Stimulated activated CD8-positive, alpha-beta memory T cell treated with anti-CD3 and anti-CD28 coated beads, Interleukin-12 subunit alpha, Interleukin-12 subunit beta, amount 100 ng/mL, for 24 hours (primary cell): ENCODE data around the gene BMI1.
"Not testable (repeated sequence)": the region's sequence is repeated elsewhere in the genome, so short reads cannot be mapped to it uniquely, and the experiment has no call there.

Experiments used
- DNase-seq: peaks from one replicate; pipeline ENCODE4 v3.0.0-alpha.2; 2020; ENCODE audit errors: extremely low read depth

The BMI1 gene

DNA sequence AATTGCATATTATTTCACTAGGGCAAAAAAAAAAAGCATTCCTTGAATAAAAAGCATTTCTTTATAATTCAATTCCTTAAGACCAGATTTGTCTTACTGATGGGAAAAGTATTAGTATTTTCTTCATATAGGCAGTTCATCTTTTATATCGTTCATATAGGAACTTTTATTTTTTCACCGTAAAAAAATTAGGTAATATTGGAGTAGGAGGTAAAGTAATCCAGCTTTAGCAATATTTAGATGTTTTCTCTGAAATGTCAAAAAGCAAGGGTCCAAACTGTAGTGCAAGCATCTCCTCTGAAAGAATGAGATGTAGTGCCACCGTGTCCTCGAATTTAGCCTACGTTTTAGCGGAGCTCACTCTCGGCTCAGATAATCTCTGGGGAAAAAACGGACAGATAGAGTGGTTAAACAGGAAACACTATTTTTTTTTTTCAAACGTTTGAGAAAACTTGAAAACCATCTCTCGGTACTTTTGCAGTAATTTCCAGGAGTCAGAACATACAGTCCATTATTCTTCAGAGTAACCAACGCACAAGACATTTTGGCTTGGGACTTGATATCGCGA, 18.9 kb downstream of the BMI1 start:
- no peak for DNase-seq

DNA sequence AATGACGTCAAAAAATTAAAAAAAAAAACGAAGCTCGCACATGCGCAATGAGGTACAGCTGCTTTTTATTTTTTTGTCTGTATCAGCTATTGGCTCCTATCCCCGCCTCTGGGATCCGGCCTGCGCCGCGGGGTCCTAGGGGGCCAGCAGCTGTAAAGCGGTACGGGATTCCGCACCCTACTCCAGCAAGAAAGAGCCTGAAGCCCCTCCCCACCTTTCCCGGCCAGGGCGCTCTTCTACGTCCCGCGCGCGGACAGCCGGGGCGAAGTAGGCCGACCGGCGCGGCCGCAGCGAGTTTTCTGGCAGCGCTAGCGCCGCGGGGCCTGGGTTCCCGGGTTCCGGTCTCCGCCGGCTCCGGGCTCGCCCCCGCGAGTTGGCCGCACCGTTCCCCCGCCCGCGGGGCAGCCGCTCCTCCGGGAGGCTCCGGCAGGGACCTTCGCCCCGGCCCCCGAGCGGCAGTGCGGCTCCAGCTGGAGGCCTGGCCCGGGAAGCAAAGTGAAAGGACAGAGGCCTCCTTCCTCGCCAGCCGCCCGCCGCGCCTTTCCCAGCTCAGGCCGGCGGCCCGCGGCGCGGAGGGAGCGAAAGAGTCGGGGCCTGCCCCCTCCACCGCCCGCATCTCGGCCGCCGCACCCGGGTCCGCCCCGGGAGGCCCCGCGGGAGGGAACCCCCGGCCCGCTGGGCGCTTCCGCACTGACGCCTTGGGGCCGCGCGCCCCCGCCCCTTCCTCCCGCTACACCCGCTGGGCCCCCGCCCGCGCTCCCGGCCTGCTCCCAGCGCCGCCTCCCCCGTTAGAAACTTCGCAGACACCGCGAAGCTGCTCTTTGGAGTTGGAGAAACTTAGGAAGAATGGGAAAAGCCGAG, 19.7 kb downstream of the BMI1 start:
- no peak for DNase-seq

DNA sequence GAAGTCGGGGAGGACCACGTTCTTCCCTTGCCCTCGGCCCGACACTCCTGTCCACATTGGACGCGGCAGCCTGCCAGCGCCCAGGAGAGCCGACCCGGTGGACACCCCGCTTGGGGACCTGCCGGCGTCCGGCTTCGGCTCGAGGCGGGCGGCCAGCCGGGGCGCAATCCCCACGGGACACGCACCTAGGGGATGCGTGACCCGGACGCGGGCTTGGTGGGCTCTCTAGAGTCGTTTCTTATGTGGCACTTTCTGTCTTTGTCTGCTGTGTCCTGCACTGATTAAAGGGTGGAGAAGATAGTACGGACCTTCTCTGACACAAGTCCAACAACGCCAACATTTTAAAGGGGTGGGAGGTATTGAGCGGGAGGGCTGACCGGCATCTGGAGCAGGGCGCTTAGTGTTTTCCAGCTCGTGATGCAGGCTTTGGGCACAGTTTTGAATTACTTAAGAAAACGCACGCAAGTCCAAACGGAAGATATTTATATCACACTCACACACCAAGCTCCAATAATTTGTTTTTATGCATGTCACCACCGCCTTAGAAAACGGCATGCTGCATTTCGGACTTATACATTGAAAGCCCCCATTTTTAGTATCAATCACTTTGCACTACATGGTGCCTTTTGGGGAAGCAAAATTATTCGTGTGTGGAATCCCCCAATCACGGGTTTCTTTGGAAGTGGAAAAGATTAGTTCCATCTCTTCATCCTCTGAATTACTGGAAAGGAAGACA, 20.5 kb downstream of the BMI1 start:
- DNase-seq: no peak

DNA sequence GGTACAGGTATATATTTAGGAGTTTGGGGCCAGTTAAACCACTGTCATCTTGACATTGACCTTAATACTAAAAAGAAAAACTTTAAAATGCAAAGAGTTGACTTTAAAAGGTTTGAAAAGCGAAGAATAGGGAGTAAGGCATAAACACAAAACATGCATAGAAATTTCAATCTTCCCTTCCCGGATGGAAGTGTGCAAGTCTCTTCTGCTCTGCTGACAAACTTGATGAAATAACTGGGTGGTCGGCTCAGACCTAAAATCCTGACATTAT, 21.0 kb downstream of the BMI1 start:
- DNase-seq: no peak

DNA sequence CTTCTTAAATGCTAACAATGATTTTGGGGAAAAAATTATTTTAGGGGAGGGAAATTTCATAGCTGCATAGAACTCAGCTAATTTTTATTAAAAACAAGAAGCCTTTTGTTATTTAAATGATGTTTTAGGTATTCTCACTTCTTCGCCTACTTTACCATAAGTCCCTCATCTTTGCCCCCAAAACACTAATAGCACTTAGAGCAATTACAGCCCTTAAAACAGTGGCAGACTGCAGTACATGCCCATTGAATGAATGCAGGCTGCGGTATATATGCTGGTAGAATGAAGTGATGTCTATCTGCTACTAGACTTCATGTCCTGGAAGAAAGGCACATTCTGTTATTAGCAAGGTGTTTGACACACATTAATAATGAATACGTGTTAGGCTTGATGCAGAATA, 21.5 kb downstream of the BMI1 start:
- no peak for DNase-seq

DNA sequence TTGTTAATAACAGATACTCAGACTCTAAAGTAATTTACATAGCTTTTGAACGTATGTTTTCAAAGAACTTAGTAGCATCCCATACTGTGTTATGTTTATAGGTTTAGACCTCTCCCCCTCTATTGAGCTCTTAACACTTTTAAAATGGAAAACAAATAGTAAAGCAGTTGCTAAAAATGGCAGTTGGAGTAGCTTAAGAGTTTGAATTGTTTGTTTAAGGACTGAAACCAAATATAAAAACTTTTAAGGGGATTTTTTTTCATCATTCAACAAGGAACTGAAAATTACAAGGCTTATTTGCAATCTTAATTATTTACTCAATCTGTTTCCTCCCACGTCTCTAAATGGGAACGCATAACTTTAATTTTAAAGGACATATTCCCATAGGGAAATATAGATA, 22.8 kb downstream of the BMI1 start:
- DNase-seq: no peak

DNA sequence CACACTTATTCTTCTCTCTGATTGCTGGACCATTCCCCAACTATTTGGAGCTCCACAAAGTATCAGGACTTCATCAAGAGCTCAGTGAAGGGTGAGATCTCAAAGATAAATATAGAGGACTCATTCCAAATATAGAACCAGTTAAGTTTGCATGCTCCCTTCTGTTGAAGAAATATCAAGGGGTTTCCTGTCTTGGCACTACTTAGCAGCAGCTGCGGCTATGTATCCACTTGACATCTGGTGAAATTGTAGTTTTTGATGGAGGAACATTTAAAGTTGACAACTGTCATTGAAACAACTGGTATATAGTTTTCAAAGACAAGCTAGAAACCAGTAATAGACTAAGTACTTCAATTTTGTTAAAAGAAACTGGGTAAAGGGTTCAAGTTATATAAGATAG, 23.4 kb downstream of the BMI1 start:
- DNase-seq: no peak

DNA sequence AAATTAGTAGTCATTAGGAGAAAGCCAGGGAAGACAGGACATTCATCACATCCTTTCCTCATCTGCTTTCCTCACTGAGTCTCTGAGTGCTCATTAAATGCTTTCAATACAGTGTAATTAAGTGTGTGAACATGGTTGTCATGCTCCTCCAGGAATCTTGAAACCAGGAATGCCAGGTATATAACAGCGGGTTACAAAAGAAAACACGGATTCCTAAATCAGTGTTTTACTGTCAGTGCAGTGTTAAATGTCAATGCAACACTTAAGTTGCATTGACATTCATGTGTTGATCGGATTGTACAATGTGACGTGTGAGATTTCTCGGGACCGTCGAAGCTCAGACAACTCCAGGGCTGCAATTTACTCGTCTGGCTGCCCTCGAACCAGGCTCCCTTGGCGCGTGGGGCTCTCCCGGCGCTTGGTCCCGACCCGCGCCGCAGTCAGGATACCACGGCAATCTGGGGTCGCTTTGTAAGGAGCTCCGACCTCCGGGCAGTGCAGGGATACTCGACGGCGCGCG, 23.9 kb downstream of the BMI1 start:
- DNase-seq: no peak

DNA sequence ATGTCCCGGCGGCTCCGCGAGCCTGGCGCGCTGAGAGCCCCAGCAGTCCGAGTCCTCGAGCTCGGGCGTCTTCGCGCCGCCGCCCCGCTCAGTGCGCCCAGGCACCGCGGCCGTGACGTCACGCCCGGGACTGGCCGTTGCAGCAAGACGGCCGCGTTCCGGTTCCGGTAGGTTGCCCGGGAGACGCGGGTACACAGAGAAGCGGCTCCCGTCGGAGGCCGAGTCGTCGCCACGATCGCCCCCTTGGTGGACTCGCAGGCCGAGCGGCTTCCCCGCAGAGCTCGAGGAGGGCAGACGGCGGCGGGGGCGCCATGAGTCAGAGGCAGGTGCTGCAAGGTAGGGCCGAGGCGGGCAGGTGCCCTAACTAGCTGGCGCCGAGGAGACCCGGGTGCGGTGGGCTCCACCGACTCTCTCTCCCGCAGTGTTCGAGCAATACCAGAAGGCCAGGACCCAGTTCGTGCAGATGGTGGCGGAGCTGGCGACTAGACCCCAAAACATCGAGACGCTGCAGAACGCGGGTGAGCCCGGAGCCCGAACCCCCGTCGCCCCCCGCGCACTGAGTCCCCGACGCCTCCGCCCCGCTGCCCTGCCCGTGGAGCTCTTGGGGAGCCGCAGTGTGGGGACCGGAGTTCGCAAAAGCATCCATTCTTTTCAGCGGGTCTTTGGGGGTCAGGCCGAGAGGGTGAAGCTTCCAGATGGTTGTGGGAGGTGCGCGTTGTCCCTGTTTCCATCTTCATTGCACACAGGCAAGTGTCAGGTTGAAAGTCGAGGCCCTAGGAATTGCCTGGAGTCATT, 24.6 kb downstream of the BMI1 start, which contains the start of gene SPAG6:
SPAG6 (plus strand) TSS at position 196 of the 795 bp plus-strand sequence; CDS start at position 312, 116 bp downstream.
- no peak for DNase-seq

DNA sequence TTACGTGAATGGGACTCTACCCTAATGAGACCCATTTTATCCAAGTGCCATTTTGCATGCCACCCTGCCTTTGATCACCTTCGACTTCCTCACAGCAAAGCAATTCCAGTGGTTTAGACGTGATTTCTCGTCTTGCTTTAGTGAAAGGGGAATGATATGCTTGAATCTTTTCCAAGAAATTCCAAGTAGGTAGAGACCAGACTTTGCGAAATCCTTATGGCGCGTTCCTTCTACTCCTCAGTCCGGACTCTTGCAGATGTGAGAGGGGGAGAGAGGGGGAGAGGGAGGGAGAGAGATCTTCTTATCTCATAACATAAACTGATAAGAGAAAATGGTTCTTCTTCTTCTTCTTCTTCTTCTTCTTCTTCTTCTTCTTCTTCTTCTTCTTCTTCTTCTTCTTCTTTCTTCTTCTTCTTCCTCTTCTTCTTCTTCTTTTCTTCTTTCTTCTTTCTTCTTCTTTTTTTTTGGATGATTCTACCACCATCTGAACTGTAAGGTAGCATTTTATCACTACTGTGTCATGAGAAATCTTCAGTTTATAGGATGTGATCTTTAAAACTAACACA, 25.3 kb downstream of the BMI1 start:
- no peak for DNase-seq

DNA sequence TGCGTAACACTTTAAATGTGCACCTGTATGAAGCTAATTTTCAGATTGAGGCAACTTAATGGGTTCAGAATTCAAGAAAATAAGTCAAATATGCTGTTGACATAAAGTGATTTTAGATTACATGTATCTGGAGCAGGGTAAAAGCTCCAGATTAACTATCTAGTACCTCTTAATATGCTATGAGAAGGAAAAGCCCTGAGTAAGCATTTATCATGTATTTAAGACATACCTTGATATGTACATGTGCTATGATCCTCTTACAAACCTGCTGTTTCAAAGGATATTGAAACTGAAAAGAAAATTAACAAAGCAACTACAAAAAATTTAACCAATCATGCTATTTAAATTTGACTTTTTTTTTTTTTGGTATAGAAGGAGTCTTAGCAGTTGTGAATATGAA, 28.9 kb downstream of the BMI1 start:
- DNase-seq: no peak

DNA sequence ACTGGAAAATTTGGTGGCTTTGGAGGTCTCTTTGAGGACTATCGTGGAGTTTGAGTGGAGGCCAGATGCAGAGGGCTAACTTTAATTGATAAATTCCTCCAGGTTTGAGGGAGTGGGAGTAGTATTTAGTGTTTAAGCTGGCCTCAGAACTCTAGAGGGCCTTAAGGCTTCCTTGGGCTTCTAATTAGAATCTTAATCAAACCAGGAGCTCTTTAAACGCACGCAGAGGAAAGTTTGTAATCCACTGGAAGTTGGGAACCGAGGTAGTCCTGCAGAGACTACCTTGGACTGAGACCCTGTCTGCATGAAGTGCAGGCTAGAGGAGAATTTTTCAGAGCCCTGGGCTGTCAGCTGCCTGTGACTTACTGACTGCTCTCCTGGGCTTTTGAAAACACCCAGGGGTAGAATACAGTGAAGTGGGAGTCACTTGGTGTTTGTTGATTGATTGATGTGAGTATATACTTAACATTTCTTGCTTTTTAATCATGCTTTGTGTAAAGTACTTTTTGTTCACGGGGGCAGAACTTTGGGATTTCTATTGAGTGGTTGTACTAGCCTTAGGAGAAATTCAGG, 30.3 kb downstream of the BMI1 start:
- no peak for DNase-seq

DNA sequence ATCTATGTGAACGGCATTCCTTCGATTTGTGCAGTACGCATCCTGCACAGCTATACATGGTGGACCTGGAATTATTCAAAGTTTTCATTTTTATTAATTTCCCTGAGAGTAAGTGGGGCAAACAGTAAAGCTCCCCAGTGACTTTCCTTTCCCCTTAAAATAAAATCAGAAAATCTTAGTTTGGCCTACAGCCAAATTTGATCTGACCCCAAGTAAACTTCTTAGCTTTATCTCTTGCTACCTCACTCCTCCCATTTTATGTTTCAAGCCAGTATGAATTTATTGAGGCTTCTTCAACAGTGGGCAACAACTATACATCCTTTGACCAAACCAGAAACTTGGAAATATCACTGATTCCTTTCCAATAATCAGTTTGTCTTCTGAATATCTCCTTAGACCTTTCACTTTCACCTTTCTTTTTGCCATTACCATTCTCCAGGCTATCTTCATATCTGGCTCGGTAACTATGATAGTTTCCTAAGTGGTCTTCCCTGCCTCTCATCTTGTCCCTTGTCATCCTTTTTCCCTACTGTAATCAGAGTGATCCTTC, 35.5 kb downstream of the BMI1 start:
- DNase-seq: no peak

DNA sequence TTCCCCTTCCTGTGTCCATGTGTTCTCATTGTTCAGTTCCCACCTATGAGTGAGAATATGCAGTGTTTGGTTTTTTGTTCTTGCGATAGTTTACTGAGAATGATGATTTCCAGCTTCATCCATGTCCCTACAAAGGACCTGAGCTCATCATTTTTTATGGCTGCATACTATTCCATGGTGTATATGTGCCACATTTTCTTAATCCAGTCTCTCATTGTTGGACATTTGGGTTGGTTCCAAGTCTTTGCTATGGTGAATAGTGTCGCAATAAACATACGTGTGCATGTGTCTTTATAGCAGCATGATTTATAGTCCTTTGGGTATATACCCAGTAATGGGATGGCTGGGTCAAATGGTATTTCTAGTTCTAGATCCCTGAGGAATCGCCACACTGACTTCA, 36.9 kb downstream of the BMI1 start:
- not testable (repeated sequence) for DNase-seq

DNA sequence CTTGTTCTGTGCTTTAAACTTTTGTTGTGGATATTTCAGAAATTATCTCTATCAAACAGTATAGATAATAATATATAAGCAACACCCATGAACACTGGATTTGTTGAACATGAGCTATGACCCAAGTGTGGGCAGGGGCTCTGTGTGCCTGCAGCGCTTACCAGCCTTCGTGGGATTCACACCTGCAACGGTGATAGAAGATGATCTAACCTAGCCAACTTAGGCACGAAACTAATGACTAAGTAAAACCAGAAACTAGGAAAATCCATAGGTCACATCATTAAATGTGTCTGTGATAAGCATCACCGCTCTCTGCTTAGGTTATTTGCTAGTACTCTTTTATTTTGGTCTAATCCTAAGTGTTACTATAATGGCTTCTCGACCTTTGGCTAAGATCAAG, 42.4 kb downstream of the BMI1 start:
- no peak for DNase-seq

DNA sequence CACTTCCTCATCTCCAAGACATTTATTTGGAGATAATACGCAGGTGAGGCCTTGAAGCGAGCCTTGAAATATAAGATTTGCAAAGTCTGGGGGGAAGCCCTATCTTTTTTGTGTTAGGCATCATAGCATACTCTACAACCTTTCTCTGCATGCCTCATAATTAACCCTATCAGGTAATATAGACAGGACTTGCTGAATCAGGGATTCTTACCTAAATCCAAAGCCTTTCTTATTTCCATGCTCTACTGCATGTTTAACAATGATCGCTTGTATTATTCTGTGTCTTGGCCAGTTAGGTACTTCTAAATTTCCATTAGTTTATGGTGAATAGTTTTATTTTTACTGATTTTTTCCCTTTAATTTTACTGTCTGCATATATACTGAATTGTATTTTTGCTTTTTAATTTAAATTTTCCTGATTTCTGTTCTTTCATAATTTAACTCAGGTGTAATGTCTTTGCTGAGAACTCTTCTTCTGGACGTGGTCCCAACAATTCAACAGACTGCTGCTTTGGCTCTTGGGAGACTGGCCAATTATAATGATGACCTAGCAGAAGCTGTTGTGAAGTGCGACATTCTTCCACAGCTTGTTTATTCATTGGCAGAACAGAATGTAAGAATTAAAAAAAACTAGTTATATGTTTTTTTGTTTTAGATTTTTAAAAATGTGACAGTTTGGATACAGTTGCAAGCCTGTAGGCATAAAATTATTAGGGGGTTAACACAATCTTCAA, 43.7 kb downstream of the BMI1 start:
- DNase-seq: no peak

DNA sequence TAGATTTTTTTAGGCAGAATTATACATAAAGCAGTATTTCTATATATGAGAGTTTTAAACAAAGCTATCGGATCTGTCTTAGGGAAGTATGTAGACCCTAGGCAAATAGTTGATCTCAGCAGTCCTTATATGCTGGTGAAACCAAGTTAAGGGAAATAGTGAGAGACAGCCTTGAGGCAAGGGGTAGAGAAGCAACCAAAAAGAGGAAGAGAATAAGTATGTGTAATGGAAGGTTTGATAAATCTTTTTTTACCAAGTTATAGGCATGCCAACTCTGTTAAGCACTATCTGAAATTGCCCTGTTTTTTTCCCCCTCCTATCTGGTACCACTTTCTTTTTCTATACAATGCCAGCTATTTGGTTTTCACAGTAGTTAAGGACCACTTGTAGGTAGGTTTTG, 44.3 kb downstream of the BMI1 start:
- no peak for DNase-seq

DNA sequence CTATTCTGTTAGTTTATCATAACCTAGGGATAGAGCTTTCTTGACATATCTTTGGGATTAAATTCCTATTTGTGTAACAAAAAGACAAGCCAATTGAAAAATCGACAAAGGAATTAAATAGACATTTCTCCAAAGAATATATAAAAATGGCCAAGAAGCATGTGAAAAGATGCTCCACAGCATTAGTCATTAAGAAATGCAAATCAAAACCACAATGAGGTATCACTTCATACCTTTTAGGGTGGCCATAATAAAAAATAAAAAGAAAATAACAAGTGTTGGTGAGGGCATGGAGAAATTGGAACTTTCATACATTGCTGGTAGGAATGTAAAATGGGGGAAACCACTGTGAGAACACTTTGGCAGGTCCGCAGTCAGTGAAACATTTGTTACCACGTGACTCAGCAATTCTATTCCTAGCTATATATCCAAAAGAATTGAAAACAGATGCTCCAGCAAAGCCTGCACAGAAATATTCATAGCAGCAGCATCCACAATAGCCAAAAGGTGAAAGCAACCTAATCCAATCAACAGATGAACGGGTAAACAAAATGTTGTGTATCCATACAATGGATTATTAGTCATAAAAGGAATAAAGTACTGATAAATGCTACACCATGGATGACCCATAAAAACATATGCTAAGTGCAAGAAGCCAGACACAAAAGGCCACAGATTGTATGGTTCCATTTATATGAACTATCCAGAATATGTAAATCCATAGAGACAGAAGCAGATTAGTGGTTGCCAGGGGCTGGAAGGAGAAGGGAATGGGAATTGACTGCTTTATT, 44.9 kb downstream of the BMI1 start:
- no peak for DNase-seq

DNA sequence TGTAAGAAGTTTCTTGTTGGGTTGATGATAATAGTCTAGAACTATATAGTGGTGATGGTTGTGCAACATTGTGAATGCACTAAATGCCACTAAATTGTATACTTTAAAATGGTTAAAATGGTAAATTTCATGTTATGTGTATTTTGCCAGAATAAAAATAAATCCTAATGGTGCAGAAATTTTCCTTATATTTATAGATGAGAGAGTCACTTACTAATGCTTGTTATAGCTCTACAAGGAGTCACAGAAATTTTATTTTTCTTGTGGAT, 45.5 kb downstream of the BMI1 start:
- DNase-seq: no peak

DNA sequence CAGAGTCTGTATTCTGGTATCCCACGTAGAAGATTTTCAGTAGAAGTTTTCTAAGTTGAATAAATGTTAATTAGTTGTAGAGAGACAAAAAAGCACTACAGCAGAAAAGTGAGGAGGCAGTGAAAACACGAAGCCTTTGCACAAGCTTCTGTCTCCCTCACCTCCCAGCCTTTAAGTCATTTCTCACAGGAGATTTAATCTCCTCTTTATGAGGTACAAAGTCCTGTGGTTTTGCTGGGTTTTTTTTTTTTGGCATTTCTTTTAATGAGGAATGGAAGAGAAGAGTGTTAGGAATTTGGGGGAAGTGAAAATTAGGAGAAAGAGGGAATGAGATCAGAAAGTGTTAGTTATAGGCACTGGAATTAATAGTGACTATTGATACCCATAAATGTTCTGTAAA, 45.9 kb downstream of the BMI1 start:
- DNase-seq: no peak
